Left lung (tissue), 10 donors: Measurements from ENCODE around the gene MBP. TPM values are rescaled to one million over a fixed set of nuclear protein-coding genes. Genes with fewer than 3 reads are reported as not detected.

ENCODE experiments used
- ATAC-seq: fragments of 200-7000 bp; cut with Tn5 transposase; one replicate; pipeline ENCODE4 v1.9.1; 2020; ENCODE audit warnings: moderate library complexity
- DNase-seq, 4 donors: peaks; one replicate each; pipeline ENCODE4 v3.0.0-alpha.2; 2013 to 2020
- H3K27ac ChIP-seq, 2 donors: fragments of 200-600 bp; sonication (generic) in 1 of 2; one replicate each; pipeline versions ENCODE4 v1.5.0 to v1.8.0; 2020 to 2021
- H3K27me3 ChIP-seq, 2 donors: fragments of 200-600 bp; sonication (generic) in 1 of 2; one replicate each; pipeline versions ENCODE4 v1.5.0 to v1.8.0; 2020 to 2021
- H3K36me3 ChIP-seq, 2 donors: fragments of 200-600 bp; sonication (generic) in 1 of 2; one replicate each; pipeline versions ENCODE4 v1.5.0 to v1.8.0; 2020 to 2021
- H3K4me1 ChIP-seq, 2 donors: fragments of 200-600 bp; one replicate each; pipeline ENCODE4 v1.8.0; 2021
- H3K4me3 ChIP-seq, 2 donors: fragments of 200-600 bp; sonication (generic) in 1 of 2; one replicate each; pipeline versions ENCODE4 v1.5.0 to v1.8.0; 2020 to 2021; ENCODE audit warnings: mild to moderate bottlenecking in 1 of 2
- H3K9me3 ChIP-seq, 2 donors: fragments of 200-600 bp; sonication (generic) in 1 of 2; one replicate each; pipeline versions ENCODE4 v1.5.0 to v1.8.0; 2020 to 2021
- CTCF ChIP-seq, 2 donors: fragments of 200-600 bp; sonication (generic) in 1 of 2; IDR thresholded peaks; one replicate each; pipeline versions ENCODE4 v1.5.0 to v1.8.0; 2021; ENCODE audit warnings: antibody characterized with exemption in 2 of 2
- intact Hi-C, 2 donors: fragments of 100-400 bp; cut with DNase I; formaldehyde crosslinking; loops; one replicate each; pipeline versions ENCODE4 v1.11.2 to v1.14.2; 2022
- polyA plus RNA-seq, 6 donors: library from polyadenylated mRNA; unstranded; fragments of 120-200 nt; gene quantifications; one replicate each; pipeline ENCODE4 v1.2.1, GENCODE V29; 2013; ENCODE audit not compliant: insufficient read length in 6 of 6
- total RNA-seq, 2 donors: library from RNA; stranded (reverse); fragmentation: NEBNext Ultra II Directional; extraction: Animal tissue kit (Norgen Biotek cat#: 25700); gene quantifications; one replicate each; pipeline ENCODE4 v1.2.1, GENCODE V29; 2021
- donor health status: DM: no; HTN: yes; CAD: no.
- donor health status: DM: no; HTN: no; CAD: no.

MBP gene
- total and polyA plus RNA-seq, 8 donors = 8.8 to 56.7 (median 10.8) TPM

- H3K9me3 ChIP-seq = no peaks in the 10 kb centered on the region
- H3K4me3 ChIP-seq = no peak overlapping the region
- H3K27ac ChIP-seq = peak overlapping the region; percentile 86 to 94
- intact Hi-C loops = loop anchor here in 1 of 2 donors (5.0 kb wide), 1 partner anchor 48 kb away; no protein-coding TSS in a partner anchor
- peak in 1 of 2 donors; percentile 50 for TF ChIP-seq CTCF (IDR thresholded peaks at IDR 0.05)
- peaks cover 29 to 64% of the 10 kb centered on the region in 2 donors for H3K4me1 ChIP-seq
- H3K27me3 ChIP-seq = no peaks in the 10 kb centered on the region
- peak; percentile 51 to 93 (median 82) for DNase-seq
- no peaks in the 10 kb centered on the region for H3K36me3 ChIP-seq
- peak; percentile 76 for ATAC-seq
Observed at GRCh38 chr18:77054606-77055428, 77.8 kb downstream of the MBP start.

- Histone ChIP-seq H3K27me3 (no peaks in the 10 kb centered on the region), H3K27ac (peak overlapping the region; percentile 86 to 94), H3K9me3 (no peaks in the 10 kb centered on the region), H3K36me3 (no peaks in the 10 kb centered on the region), H3K4me1 (peaks cover 29 to 60% of the 10 kb centered on the region in 2 donors), H3K4me3 (no peak overlapping the region)
- intact Hi-C loops = loop anchor here in 1 of 2 donors (5.0 kb wide), 1 partner anchor 47 kb away; no protein-coding TSS in a partner anchor
- no peak for TF ChIP-seq CTCF (IDR thresholded peaks at IDR 0.05)
- DNase-seq = no peak
- ATAC-seq = no peak
Observed at GRCh38 chr18:77054288-77054605, 78.3 kb downstream of the MBP start.

GRCh38 chr18:77053616-77054287, 78.8 kb downstream of the MBP start:
- intact Hi-C loops = loop anchor here in 1 of 2 donors (5.0 kb wide), 1 partner anchor 46 kb away; no protein-coding TSS in a partner anchor
- peak overlapping the region; percentile 86 to 94 for H3K27ac ChIP-seq
- H3K4me1 ChIP-seq = peaks cover 29 to 60% of the 10 kb centered on the region in 2 donors
- H3K4me3 ChIP-seq = no peak overlapping the region
- H3K36me3 ChIP-seq = no peaks in the 10 kb centered on the region
- H3K9me3 ChIP-seq = no peaks in the 10 kb centered on the region
- no peak for TF ChIP-seq CTCF (IDR thresholded peaks at IDR 0.05)
- ATAC-seq = no peak
- H3K27me3 ChIP-seq = no peaks in the 10 kb centered on the region
- DNase-seq = no peak

GRCh38 chr18:77052983-77053309, 79.6 kb downstream of the MBP start:
- Histone ChIP-seq H3K27ac (peak overlapping the region; percentile 86 to 94), H3K36me3 (no peaks in the 10 kb centered on the region), H3K9me3 (no peaks in the 10 kb centered on the region), H3K4me1 (peaks cover 29 to 60% of the 10 kb centered on the region in 2 donors), H3K27me3 (no peaks in the 10 kb centered on the region), H3K4me3 (no peak overlapping the region)
- intact Hi-C loops = loop anchor here in 1 of 2 donors (5.0 kb wide), 1 partner anchor 46 kb away; no protein-coding TSS in a partner anchor
- TF ChIP-seq CTCF (IDR thresholded peaks at IDR 0.05) = no peak
- peak in 1 of 4 donors; percentile 64 for DNase-seq
- peak; percentile 2 for ATAC-seq
